Measurements from ENCODE around the gene CYREN. TPM values are rescaled to one million over a fixed set of nuclear protein-coding genes. Genes with fewer than 3 reads are reported as not detected.

CYREN gene
- polyA plus RNA-seq, 4 donors: 50.6 to 72.2 (median 61.0) TPM

- DNase-seq (ENCODE audit: low read depth in 4 of 4, low spot score in 3 of 4): no peak
These were observed 27.6 kb upstream of the CYREN start for GRCh38 chr7:135197906-135198655.

DNA sequence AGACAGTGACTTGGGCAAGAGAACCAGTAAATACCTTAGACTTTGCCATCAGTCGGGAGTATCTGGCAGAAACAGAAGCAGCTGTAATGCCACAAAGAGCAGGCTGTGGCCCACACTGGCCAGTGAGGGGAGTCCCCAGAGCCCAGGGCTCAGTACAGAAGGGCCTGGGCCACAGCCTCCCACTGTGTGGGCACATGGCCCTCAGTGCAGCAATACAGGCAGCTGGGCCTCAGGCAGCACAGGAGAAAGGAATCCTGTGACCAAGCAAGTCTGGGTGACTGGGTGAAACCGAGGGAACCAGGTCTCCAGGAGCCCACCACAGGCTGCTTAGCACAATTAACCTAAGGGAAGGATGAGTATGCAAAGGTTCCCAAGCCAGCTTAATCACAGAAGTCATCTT lies 26.8 kb upstream of the CYREN start:
- DNase-seq (ENCODE audit: low read depth in 4 of 4, low spot score in 3 of 4): no peak

GRCh38 chr7:135195968-135196629 lies 25.6 kb upstream of the CYREN start:
- no peak for DNase-seq (ENCODE audit: low read depth in 4 of 4, low spot score in 3 of 4)

- DNase-seq (ENCODE audit: low read depth in 4 of 4, low spot score in 3 of 4): no peak
These were observed 24.6 kb upstream of the CYREN start for GRCh38 chr7:135195156-135195555.

DNA sequence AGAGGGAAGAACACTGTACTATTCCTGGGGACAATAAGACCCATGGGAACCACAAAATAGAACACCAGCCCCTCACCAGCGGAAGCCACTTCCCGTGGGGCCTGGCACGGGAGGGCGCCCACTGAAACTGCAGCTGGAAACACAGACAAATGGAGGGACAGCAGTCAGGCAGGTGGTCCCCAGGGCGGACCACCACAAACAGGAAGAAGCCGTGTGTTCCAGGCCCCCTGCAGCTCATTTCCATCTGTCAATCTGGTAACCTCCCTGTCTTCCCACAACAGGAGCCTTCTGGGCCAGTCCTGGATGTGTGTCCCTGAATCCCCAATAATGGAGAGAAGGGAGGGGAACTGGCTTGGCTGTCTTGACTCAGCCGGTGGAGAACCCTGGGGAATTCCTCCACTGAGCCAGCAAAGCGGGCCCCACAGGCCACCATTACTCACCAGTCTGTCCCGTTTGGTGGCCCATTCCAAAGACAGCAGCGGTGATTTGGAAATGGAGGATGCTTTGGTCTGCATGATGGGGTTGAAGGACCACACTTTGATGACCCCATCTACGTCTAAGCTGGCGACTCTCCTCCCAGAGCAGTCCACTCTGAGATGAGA lies 24.1 kb upstream of the CYREN start:
- no peak for DNase-seq (ENCODE audit: low read depth in 4 of 4, low spot score in 3 of 4)

- no peak for DNase-seq (ENCODE audit: low read depth in 4 of 4, low spot score in 3 of 4)
These were observed 23.1 kb upstream of the CYREN start for GRCh38 chr7:135193615-135194081.

DNA sequence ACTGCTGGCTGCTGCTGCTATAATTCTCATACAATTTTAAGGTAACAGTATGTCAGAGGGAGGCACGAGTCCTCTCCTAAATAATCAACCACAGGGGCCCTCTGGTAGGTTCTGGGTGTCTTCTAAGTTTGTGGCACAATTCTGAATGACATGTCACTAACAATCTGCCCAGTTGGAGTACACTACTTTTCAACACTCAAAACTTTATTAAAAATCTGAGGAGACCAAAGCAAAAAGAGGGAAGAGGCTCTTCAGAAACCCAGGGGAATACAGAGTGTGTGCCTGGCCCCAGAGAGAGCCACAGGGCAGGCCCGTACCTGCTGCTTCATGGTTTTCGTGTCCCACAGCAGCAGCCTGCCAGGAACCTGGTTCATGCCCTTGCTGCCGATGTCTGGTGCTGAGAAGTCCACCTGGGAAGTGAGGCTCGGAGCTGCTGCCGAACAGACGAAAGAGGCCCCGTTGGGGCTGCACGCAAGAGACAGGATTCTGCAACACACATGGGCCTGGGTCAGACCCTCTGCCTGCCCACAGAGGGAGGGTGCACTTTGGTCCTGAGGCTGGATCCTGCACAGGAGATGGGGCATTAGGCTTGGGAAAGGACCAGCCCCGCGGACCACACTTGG lies 22.5 kb upstream of the CYREN start:
- DNase-seq (ENCODE audit: low read depth in 4 of 4, low spot score in 3 of 4): no peak

DNA sequence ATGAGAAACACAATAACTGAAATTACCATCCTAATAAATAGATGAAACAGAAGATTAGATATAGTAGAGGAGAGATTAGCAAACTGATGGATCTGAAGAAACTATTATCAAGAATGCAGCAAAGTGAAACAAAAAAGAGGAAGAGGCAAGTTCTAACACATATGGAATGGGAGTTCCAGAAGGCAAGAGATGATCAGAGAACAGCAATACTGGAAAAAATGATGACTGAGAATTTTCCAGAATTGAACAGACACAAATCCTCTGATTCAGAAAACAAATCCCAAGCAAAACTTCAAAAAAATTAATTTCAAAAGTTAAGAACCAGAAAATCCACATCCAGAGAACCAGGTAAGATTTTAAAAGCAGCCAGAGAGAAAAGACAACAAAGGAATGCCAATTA lies 20.2 kb upstream of the CYREN start:
- no peak for DNase-seq (ENCODE audit: low read depth in 4 of 4, low spot score in 3 of 4)

DNA sequence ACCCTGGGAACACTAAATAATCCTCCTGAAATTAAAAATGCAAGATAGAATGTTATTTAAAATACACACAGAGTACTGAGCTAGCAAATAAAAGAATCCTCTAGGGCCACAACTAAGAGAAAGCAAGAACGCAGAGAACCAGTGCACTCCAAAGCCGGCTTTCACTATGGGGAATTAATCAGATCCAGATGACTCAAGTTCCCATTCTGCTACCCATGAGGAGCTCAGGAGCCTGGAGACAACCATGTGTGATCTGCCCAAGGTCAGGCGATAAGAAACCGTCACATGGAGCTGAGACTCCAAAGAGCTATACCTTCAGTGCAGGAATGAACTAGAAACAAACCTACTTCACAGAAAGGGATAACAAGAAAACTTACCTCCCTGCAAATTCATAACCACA lies 19.5 kb upstream of the CYREN start:
- no peak for DNase-seq (ENCODE audit: low read depth in 4 of 4, low spot score in 3 of 4)

DNA sequence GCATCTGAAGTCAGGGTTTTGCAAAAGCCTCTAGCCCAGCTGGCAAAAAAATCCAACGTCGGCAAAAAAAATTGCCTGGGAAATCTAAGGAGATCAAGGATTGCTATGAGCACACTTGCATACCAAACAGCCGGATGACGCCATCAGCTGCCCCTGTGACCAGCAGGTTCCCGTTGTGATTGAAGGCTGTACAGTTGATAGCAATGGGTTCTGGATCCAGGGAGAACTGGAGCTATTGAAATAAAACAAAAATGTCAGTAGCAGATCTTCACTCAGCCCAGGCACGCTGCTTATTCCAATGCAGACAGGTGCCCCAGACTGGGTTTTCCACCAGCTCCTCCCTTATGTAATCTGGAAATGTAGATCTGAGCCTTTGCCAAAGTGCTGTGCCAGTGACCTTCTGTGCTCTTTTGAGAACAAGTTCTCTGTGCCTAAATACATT lies 18.7 kb upstream of the CYREN start:
- DNase-seq (ENCODE audit: low read depth in 4 of 4, low spot score in 3 of 4): no peak

DNA sequence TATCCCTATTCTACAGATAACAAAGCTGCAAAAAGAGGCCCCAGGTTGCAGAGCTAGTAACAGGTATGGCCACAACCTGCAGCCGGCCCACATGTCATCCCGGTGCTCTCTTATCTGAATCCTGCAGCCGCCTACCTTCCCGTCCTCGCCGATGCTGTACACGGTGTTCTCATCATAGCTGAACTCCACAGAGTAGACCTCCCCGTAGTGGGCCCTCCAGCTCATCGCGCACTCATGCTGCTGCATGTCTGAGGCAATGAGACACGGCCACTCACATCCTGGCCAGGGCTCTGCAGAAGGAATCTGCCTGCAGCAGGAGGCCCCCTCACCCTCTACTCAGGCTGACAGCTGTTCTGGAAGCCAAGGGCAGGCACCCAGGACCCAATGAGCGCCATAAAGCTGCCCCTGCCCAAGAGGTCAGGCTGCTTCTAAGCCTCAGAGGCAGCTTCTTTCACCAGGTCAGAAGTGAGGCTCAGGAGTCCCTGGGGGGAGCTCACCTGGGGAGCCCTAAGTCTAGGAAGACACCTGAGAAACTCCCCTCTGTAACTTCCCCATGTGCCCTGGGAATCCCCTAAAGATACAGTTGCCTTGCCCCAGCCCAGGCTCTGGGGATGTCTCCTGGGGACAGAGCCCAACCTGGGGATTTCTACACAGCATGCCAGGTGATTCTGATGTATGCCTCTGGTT lies 17.9 kb upstream of the CYREN start:
- no peak for DNase-seq (ENCODE audit: low read depth in 4 of 4, low spot score in 3 of 4)

DNA sequence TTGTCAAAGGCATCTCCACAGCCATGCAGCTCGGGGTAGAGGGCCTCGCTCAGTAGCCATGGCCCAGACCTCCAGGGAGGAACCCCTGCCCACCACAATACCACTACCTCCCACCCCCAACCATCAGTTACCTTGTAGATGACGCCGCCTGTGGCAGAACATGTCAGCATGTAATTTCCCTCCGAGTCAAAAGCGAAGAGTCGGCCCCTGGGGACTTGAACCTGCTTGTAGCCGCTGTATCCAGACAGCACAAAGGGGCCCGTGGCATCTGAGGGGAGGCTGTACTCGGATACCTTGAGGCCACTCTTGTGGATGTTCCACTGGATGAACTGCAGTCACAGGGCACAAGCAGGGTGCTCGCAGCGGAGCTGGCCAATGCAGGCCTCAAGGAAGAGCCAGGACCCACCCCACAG lies 16.3 kb upstream of the CYREN start:
- DNase-seq (ENCODE audit: low read depth in 4 of 4, low spot score in 3 of 4): no peak

DNA sequence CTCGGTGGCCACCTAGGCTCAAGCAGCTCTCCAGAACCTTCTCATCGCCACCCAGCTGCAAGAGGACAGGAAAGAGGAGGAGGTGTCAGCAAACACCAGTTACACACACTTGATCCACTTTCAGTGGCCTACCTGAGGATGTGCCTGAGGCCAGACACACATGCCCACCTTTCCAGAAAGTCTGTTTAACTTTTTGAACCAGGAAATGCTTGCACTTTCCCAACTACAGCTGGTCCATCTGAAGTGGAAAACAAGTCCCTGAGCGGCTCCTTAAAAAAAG lies 15.7 kb upstream of the CYREN start:
- DNase-seq (ENCODE audit: low read depth in 4 of 4, low spot score in 3 of 4): no peak

- no peak for DNase-seq (ENCODE audit: low read depth in 4 of 4, low spot score in 3 of 4)
These were observed 15.2 kb upstream of the CYREN start for GRCh38 chr7:135185471-135186260.

GRCh38 chr7:135184254-135184841 lies 13.8 kb upstream of the CYREN start:
- no peak for DNase-seq (ENCODE audit: low read depth in 4 of 4, low spot score in 3 of 4)

DNA sequence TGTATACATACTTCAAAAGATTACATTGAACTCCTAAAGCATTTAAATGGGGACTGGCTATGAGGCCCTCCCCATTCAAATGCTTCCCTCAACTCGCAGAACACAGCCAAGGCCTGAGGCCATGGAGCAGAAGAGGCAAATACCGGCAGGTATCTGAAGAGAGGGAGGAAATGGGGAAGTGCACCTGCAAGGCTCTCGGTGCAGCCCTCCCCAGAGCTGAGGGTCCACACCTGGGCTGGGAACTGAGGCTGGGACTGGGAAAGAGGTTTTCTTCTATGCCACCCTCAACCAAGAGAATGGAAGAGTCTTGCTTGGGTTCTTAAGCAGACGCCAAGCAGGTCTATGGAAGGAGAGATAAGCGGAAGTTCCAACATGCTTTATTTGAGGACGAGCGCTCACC lies 13.0 kb upstream of the CYREN start:
- no peak for DNase-seq (ENCODE audit: low read depth in 4 of 4, low spot score in 3 of 4)

DNA sequence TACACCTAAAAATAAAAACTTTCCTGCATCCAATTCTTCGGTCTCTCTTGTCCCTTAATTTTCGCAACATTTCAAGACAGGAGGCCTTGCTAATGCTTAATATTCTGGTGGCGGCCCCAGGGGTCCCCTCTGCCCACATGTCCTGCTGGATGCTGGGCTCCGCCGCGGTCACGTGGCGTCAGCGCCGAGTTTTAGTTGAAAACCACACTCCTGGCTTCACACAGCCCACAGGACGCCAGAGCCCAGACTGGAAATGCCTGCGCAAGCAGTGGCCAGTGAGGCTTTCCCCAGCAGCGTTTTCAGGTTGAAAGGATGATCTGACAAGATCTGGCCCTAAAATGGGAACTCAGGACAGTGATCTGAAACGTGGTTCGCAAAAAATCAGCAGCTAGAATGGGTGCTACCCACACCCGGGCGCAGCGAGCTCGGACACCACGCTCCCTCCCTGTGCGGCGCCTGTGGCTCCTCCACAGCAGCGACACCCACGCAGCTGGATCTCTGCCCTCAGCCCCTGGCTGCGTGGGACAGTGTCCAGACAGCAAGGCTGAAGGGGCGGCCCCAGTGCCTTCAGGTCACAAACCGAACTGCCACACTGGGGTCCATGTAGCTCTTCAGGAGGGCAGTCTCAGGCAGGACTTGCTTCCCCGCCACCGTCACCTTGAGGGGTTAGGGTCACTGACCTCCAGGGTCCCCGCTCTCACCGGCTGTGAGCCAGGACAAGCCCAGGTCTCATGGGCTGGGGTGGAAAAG lies 11.6 kb upstream of the CYREN start:
- no peak for DNase-seq (ENCODE audit: low read depth in 4 of 4, low spot score in 3 of 4)

GRCh38 chr7:135181261-135181928 lies 10.9 kb upstream of the CYREN start:
- DNase-seq (ENCODE audit: low read depth in 4 of 4, low spot score in 3 of 4): no peak

GRCh38 chr7:135180122-135180521 lies 9.6 kb upstream of the CYREN start:
- no peak for DNase-seq (ENCODE audit: low read depth in 4 of 4, low spot score in 3 of 4)
